CD14-positive monocyte (primary cell): ENCODE data around the gene MAP1LC3A. TPM values are rescaled to one million over a fixed set of nuclear protein-coding genes. Genes with fewer than 3 reads are reported as not detected.

Experiments used
- DNase-seq, 3 donors: peaks; one replicate each; pipeline ENCODE4 v3.0.0-alpha.2; 2011 to 2022
- H2AFZ ChIP-seq: 2 replicates; pipeline ENCODE4 v1.6.0; 2012; ENCODE audit warnings: mild to moderate bottlenecking, low read depth, low read length, inconsistent platforms; ENCODE audit not compliant: insufficient read depth, poor library complexity, severe bottlenecking
- H3K27ac ChIP-seq, 2 donors: 1 replicate in 1 of 2; 2 replicates in 1 of 2; pipeline ENCODE4 v1.5.1; 2012 to 2013; ENCODE audit warnings: low read length in 2 of 2, control low read depth in 1 of 2, inconsistent platforms in 1 of 2, low read depth in 1 of 2, mild to moderate bottlenecking in 1 of 2
- H3K27me3 ChIP-seq, 2 donors: one replicate each; pipeline versions ENCODE4 v1.6.0 to v1.6.1; 2011 to 2013; ENCODE audit warnings: low read length in 2 of 2; ENCODE audit not compliant: control insufficient read depth in 2 of 2, insufficient read depth in 2 of 2
- H3K36me3 ChIP-seq, 2 donors: replicated peaks in 1 of 2; 1 replicate in 1 of 2; 2 replicates in 1 of 2; pipeline versions ENCODE4 v1.5.1 to v1.6.1; 2012 to 2013; ENCODE audit warnings: low read length in 2 of 2, control low read depth in 1 of 2, inconsistent platforms in 1 of 2, mild to moderate bottlenecking in 1 of 2; ENCODE audit not compliant: insufficient read depth in 2 of 2, control insufficient read depth in 1 of 2
- H3K4me1 ChIP-seq, 2 donors: 1 replicate in 1 of 2; 2 replicates in 1 of 2; pipeline versions ENCODE4 v1.5.1 to v1.6.1; 2012 to 2013; ENCODE audit warnings: low read length in 2 of 2, control low read depth in 1 of 2, inconsistent platforms in 1 of 2, mild to moderate bottlenecking in 1 of 2, moderate library complexity in 1 of 2; ENCODE audit not compliant: insufficient read depth in 2 of 2, control insufficient read depth in 1 of 2
- H3K4me2 ChIP-seq: replicated peaks from 2 replicates; pipeline ENCODE3; 2012; ENCODE audit warnings: low read length, moderate library complexity, mild to moderate bottlenecking; ENCODE audit not compliant: poor library complexity, severe bottlenecking; ENCODE audit errors: extremely low read depth
- H3K4me3 ChIP-seq, 3 experiments: fragments of 200-600 bp in 1 of 3; sonication (generic) in 1 of 3; replicated peaks in 1 of 3; 1 replicate in 2 of 3; 2 replicates in 1 of 3; pipeline ENCODE4 v1.5.1; 2011 to 2013; ENCODE audit warnings: low read length in 3 of 3, mild to moderate bottlenecking in 3 of 3, control low read depth in 2 of 3, low read depth in 2 of 3, inconsistent platforms in 1 of 3, moderate library complexity in 1 of 3
- H3K79me2 ChIP-seq: 2 replicates; pipeline ENCODE4 v1.6.0; 2012; ENCODE audit warnings: mild to moderate bottlenecking, control low read depth, inconsistent platforms, low read length, moderate library complexity; ENCODE audit not compliant: insufficient read depth
- H3K9ac ChIP-seq: 2 replicates; pipeline ENCODE4 v1.6.0; 2017; ENCODE audit warnings: low read length, mild to moderate bottlenecking; ENCODE audit not compliant: insufficient read depth, poor library complexity, severe bottlenecking
- H3K9me3 ChIP-seq, 2 donors: replicated peaks in 1 of 2; 1 replicate in 1 of 2; 2 replicates in 1 of 2; pipeline versions ENCODE4 v1.5.1 to v1.6.1; 2012 to 2013; ENCODE audit warnings: low read length in 2 of 2, control low read depth in 1 of 2; ENCODE audit not compliant: control insufficient read depth in 1 of 2, insufficient read depth in 1 of 2
- H4K20me1 ChIP-seq: 2 replicates; pipeline ENCODE4 v1.6.0; 2012; ENCODE audit warnings: mild to moderate bottlenecking, low read length, control low read depth, moderate library complexity; ENCODE audit not compliant: insufficient read depth
- H3K27ac Mint-ChIP-seq, 7 donors: one replicate each; pipeline ENCODE4 v1.8.0; 2020; ENCODE audit warnings: mild to moderate bottlenecking in 7 of 7, mixed read lengths in 7 of 7, moderate library complexity in 6 of 7, inconsistent platforms in 2 of 7
- H3K27me3 Mint-ChIP-seq, 3 donors: one replicate each; pipeline ENCODE4 v1.8.0; 2021 to 2022; ENCODE audit warnings: low read depth in 3 of 3, mild to moderate bottlenecking in 3 of 3, mixed read lengths in 3 of 3, moderate library complexity in 3 of 3, inconsistent platforms in 1 of 3
- H3K36me3 Mint-ChIP-seq, 2 donors: one replicate each; pipeline ENCODE4 v1.8.0; 2020; ENCODE audit warnings: mixed read lengths in 2 of 2, inconsistent platforms in 1 of 2, mild to moderate bottlenecking in 1 of 2
- H3K4me1 Mint-ChIP-seq: one replicate; pipeline ENCODE4 v1.8.0; 2020; ENCODE audit warnings: mild to moderate bottlenecking, mixed read lengths
- H3K4me3 Mint-ChIP-seq, 2 donors: one replicate each; pipeline ENCODE4 v1.8.0; 2020; ENCODE audit warnings: mild to moderate bottlenecking in 2 of 2, mixed read lengths in 2 of 2, moderate library complexity in 1 of 2
- H3K9me3 Mint-ChIP-seq, 7 donors: one replicate each; pipeline ENCODE4 v1.8.0; 2020 to 2022; ENCODE audit warnings: mixed read lengths in 7 of 7, mild to moderate bottlenecking in 6 of 7, moderate library complexity in 6 of 7, inconsistent platforms in 2 of 7
- CTCF ChIP-seq: fragments of 200-600 bp; IDR thresholded peaks from one replicate; pipeline ENCODE4 v1.8.0; 2022; ENCODE audit warnings: antibody characterized with exemption, mild to moderate bottlenecking
- WGBS: methylation state at CpG from one replicate; pipeline ENCODE4 v1.1.5; 2013; ENCODE audit warnings: missing lambda C conversion rate; ENCODE audit not compliant: insufficient coverage; 5-methylcytosine and 5-hydroxymethylcytosine counted together
- intact Hi-C, 2 donors: fragments of 100-400 bp; cut with micrococcal nuclease; formaldehyde crosslinking; loops; one replicate each; pipeline versions ENCODE4 v1.15.0 to v1.15.1; 2023
- polyA plus RNA-seq, 3 donors: library from polyadenylated mRNA; depleted of rRNA in 1 of 3; unstranded in 2 of 3; stranded (reverse) in 1 of 3; fragments of 300-500 nt in 2 of 3; fragments of >200 nt in 1 of 3; fragmentation: Illumina TruSeq in 2 of 3; gene quantifications; 1 replicate in 2 of 3; 2 replicates in 1 of 3; pipeline ENCODE4 v1.2.3, GENCODE V29; 2012 to 2021

MAP1LC3A gene
- polyA plus RNA-seq, 3 donors: 2.5 to 7.7 (median 2.6) TPM

GRCh38 chr20:34579979-34580940 lies 21.7 kb downstream of the MAP1LC3A start:
- 81% methylated on average over 2 of the region's 7 CpGs for WGBS
- intact Hi-C loops: no loop called here
- Histone ChIP-seq H3K9me3 (no peaks in the 10 kb centered on the region), H3K4me1 (peaks cover 10 to 12% of the 10 kb centered on the region in 2 donors), H3K4me3 (no peak overlapping the region), H4K20me1 (no peaks in the 10 kb centered on the region), H3K27ac (peak overlapping the region in 1 of 2 donors; percentile 56), H3K9ac (no peak overlapping the region), H2AFZ (no peak overlapping the region), H3K4me2 (no peak overlapping the region), H3K79me2 (no peaks in the 10 kb centered on the region), H3K36me3 (peaks cover 9 to 31% of the 10 kb centered on the region in 2 donors), H3K27me3 (no peaks in the 10 kb centered on the region)
- Mint-ChIP-seq H3K36me3 (peaks cover 14 to 27% of the 10 kb centered on the region in 2 donors), H3K4me3 (no peak overlapping the region), H3K9me3 (no peaks in the 10 kb centered on the region), H3K27me3 (peaks cover 0 to 2% (median 0%) of the 10 kb centered on the region in 3 donors), H3K27ac (peak overlapping the region in 5 of 7 donors; percentile 42 to 65 (median 51)), H3K4me1 (peaks cover 17% of the 10 kb centered on the region)
- no peak for TF ChIP-seq CTCF
- peak; percentile 25 to 58 (median 41) for DNase-seq

GRCh38 chr20:34581341-34582184 lies 23.0 kb downstream of the MAP1LC3A start:
- peaks cover 17% of the 10 kb centered on the region for H3K4me1 Mint-ChIP-seq
- DNase-seq: no peak
- H4K20me1 ChIP-seq: no peaks in the 10 kb centered on the region
- peaks cover 0 to 2% (median 0%) of the 10 kb centered on the region in 3 donors for H3K27me3 Mint-ChIP-seq
- H3K4me3 Mint-ChIP-seq: no peak overlapping the region
- intact Hi-C loops: no loop called here
- no peak for TF ChIP-seq CTCF
- peaks cover 10 to 12% of the 10 kb centered on the region in 2 donors for H3K4me1 ChIP-seq
- peak overlapping the region in 2 of 7 donors; percentile 36 to 52 for H3K27ac Mint-ChIP-seq
- no peak overlapping the region for H3K4me2 ChIP-seq
- peak overlapping the region in 1 of 2 donors; percentile 13 for H3K27ac ChIP-seq
- peaks cover 11 to 44% of the 10 kb centered on the region in 2 donors for H3K36me3 ChIP-seq
- no peaks in the 10 kb centered on the region for H3K9me3 Mint-ChIP-seq
- 94% methylated on average over 2 of the region's 11 CpGs for WGBS
- no peak overlapping the region for H2AFZ ChIP-seq
- H3K4me3 ChIP-seq: no peak overlapping the region
- H3K9ac ChIP-seq: no peak overlapping the region
- H3K36me3 Mint-ChIP-seq: peaks cover 18 to 28% of the 10 kb centered on the region in 2 donors
- H3K79me2 ChIP-seq: no peaks in the 10 kb centered on the region
- no peaks in the 10 kb centered on the region for H3K27me3 ChIP-seq
- H3K9me3 ChIP-seq: no peaks in the 10 kb centered on the region
